Transverse colon (tissue), 4 donors: Measurements from ENCODE around the gene CERKL.

Experiments used
- CTCF ChIP-seq, 5 experiments: fragments of 200-600 bp in 3 of 5; fragments of 450-650 bp in 2 of 5; sonication (generic) in 3 of 5; IDR thresholded peaks; 1 replicate in 2 of 5; 2 replicates in 3 of 5; pipeline ENCODE4 v1.5.1; 2016 to 2017; ENCODE audit warnings: antibody characterized with exemption in 5 of 5, inconsistent platforms in 3 of 5, mild to moderate bottlenecking in 2 of 5, moderate library complexity in 1 of 5
- POLR2AphosphoS5 ChIP-seq, 3 donors: sonication (generic); formaldehyde crosslinking; IDR thresholded peaks; one replicate each; pipeline ENCODE4 v1.6.1; 2016; ENCODE audit warnings: antibody characterized with exemption in 3 of 3

- TF ChIP-seq CTCF (IDR thresholded peaks at IDR 0.05) (no peak), POLR2AphosphoS5 (IDR thresholded peaks at IDR 0.05) (no peak)
These were observed 3.3 kb upstream of the CERKL start for GRCh38 chr2:181660181-181660580.
